Gastrocnemius medialis (tissue), 4 donors: ENCODE measurements around the gene LDLRAD3. TPM values are rescaled to one million over a fixed set of nuclear protein-coding genes. Genes with fewer than 3 reads are reported as not detected.
A peak's percentile ranks its signal among the peaks of the same experiment; 100 is the strongest.

ENCODE experiments used
- ATAC-seq, 2 donors: fragments of 150-250 bp; one replicate each; pipeline ENCODE4 v1.9.1; 2016
- DNase-seq, 2 donors: peaks; one replicate each; pipeline ENCODE4 v3.0.0-alpha.2; 2019
- H3K27ac ChIP-seq, 4 donors: fragments of 200-600 bp; sonication (generic); 1 replicate in 1 of 4; 2 replicates in 3 of 4; pipeline ENCODE4 v1.5.1; 2016 to 2018; ENCODE audit warnings: mild to moderate bottlenecking in 2 of 4, moderate library complexity in 1 of 4
- H3K27me3 ChIP-seq, 3 donors: fragments of 200-600 bp; sonication (generic) in 2 of 3; 1 replicate in 1 of 3; 2 replicates in 2 of 3; pipeline versions ENCODE4 v1.5.1 to v1.6.0; 2016 to 2019; ENCODE audit warnings: mild to moderate bottlenecking in 1 of 3, moderate library complexity in 1 of 3
- H3K36me3 ChIP-seq, 2 donors: fragments of 200-600 bp; sonication (generic) in 1 of 2; one replicate each; pipeline ENCODE4 v1.5.1; 2017 to 2018
- H3K4me1 ChIP-seq, 2 donors: fragments of 200-600 bp; sonication (generic) in 1 of 2; one replicate each; pipeline ENCODE4 v1.5.1; 2016 to 2017; ENCODE audit warnings: mild to moderate bottlenecking in 2 of 2
- H3K4me3 ChIP-seq, 4 donors: fragments of 200-600 bp; sonication (generic) in 3 of 4; 1 replicate in 1 of 4; 2 replicates in 3 of 4; pipeline ENCODE4 v1.5.1; 2016 to 2019; ENCODE audit warnings: mild to moderate bottlenecking in 2 of 4
- H3K9me3 ChIP-seq, 3 donors: fragments of 200-600 bp; sonication (generic) in 2 of 3; 1 replicate in 1 of 3; 2 replicates in 2 of 3; pipeline ENCODE4 v1.5.1; 2016 to 2019
- POLR2A ChIP-seq, 2 donors: fragments of 450-650 bp; IDR thresholded peaks; one replicate each; pipeline ENCODE4 v1.6.1; 2017; ENCODE audit warnings: antibody characterized with exemption in 2 of 2, mild to moderate bottlenecking in 2 of 2, moderate library complexity in 2 of 2
- in situ Hi-C, 4 donors: fragments of 200-750 bp; cut with MboI; loops; one replicate each; pipeline versions ENCODE4 v1.15.0 to v1.8.0; 2017; ENCODE audit warnings: low sequenced_read_pairs in 4 of 4
- intact Hi-C: fragments of 100-400 bp; cut with DNase I; formaldehyde crosslinking; loops from one replicate; pipeline ENCODE4 v1.15.1; 2023; ENCODE audit warnings: low total_unique reads
- total RNA-seq, 4 donors: library from RNA; depleted of rRNA; stranded (reverse); fragments of >200 nt; gene quantifications; one replicate each; pipeline versions ENCODE4 v1.1.0 to v1.2.3, GENCODE V29; 2016
- TF ChIP-seq, protein P1 (sequence below), 5 experiments: fragments of 450-650 bp in 3 of 5; fragments of 200-600 bp in 2 of 5; sonication (generic) in 2 of 5; IDR thresholded peaks in 4 of 5; conservative IDR thresholded peaks in 1 of 5; 1 replicate in 4 of 5; 2 replicates in 1 of 5; pipeline ENCODE4 v1.5.1; 2016 to 2019; ENCODE audit warnings: antibody characterized with exemption in 5 of 5, mild to moderate bottlenecking in 3 of 5, moderate library complexity in 3 of 5

The LDLRAD3 gene
- total RNA-seq, 4 donors from 2014 or later: 6.1 to 12.8 (median 11.8) TPM

DNA sequence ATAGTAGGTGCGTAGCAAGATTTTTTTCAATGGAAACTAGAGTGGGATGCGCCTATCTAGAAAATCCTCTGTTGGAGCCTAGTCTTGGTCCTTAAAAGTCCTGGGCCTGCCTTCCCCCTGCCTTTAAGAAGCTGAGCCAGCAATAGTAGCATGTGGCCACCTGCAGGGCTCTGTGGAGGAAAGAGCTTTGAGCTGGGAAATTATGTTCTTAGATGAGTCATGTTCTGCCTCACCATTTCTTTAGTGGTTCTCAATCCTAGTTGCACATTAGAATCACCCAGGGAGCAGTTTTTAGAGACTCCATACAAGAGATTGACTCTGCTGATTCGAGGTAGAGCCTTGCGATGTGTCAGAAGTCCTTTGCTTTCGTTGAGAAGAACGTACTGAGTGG, 211.9 kb downstream of the LDLRAD3 start:
- intact Hi-C loops (loop anchor here (10.0 kb wide), 1 partner anchor 109 kb away; no protein-coding TSS in a partner anchor), in situ Hi-C loops (no loop called here)
- no peak for DNase-seq
- TF ChIP-seq, protein P1, sequence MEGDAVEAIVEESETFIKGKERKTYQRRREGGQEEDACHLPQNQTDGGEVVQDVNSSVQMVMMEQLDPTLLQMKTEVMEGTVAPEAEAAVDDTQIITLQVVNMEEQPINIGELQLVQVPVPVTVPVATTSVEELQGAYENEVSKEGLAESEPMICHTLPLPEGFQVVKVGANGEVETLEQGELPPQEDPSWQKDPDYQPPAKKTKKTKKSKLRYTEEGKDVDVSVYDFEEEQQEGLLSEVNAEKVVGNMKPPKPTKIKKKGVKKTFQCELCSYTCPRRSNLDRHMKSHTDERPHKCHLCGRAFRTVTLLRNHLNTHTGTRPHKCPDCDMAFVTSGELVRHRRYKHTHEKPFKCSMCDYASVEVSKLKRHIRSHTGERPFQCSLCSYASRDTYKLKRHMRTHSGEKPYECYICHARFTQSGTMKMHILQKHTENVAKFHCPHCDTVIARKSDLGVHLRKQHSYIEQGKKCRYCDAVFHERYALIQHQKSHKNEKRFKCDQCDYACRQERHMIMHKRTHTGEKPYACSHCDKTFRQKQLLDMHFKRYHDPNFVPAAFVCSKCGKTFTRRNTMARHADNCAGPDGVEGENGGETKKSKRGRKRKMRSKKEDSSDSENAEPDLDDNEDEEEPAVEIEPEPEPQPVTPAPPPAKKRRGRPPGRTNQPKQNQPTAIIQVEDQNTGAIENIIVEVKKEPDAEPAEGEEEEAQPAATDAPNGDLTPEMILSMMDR (IDR thresholded peaks at IDR 0.05 in 4 of 5, conservative IDR thresholded peaks at IDR 0.05 in 1 of 5): no peak
- TF ChIP-seq POLR2A (IDR thresholded peaks at IDR 0.05): no peak
- Histone ChIP-seq H3K4me3 (no peak overlapping the region), H3K4me1 (peaks cover 0 to 13% of the 10 kb centered on the region in 2 donors), H3K27ac (no peak overlapping the region), H3K27me3 (no peaks in the 10 kb centered on the region), H3K9me3 (no peaks in the 10 kb centered on the region), H3K36me3 (no peaks in the 10 kb centered on the region)
- ATAC-seq: no peak

DNA sequence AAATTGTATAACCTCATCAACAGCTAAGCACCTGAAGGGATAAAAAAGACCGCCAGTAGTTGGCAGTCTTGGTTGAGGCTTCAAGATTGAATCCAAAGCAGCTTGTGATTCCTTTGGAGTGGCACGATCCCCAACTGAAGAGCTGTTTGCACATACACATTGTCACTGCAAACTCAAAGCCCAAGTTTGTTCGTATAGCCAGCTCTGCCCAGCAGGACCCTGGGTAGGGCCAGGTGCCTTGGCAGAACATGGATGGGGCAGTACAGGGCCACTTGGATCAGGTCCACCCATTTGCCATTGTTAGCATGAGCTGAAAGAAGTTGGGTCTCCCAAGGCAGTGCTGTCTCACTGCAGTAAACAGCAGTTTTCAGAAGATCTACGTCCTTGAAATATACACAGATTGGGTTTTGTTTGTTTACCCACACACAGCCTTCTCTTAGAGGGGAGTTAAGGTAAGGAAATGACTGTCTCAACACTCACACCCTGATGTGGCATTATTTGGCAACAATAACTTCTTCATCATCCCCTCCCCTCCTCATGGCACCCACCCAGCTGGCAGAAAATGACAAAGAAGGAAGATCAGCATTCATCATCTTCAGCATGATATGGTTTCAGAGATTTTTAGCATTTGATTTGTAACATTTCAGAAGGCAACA, 212.4 kb downstream of the LDLRAD3 start:
- ATAC-seq: no peak
- Histone ChIP-seq H3K36me3 (no peaks in the 10 kb centered on the region), H3K27ac (no peak overlapping the region), H3K4me1 (peaks cover 4 to 13% of the 10 kb centered on the region in 2 donors), H3K27me3 (no peaks in the 10 kb centered on the region), H3K9me3 (no peaks in the 10 kb centered on the region), H3K4me3 (no peak overlapping the region)
- intact Hi-C loops: loop anchor here (10.0 kb wide), 1 partner anchor 109 kb away; no protein-coding TSS in a partner anchor
- no peak for DNase-seq
- TF ChIP-seq, protein P1 (IDR thresholded peaks at IDR 0.05 in 4 of 5, conservative IDR thresholded peaks at IDR 0.05 in 1 of 5): no peak
- no peak for TF ChIP-seq POLR2A (IDR thresholded peaks at IDR 0.05)
- in situ Hi-C loops: no loop called here

DNA sequence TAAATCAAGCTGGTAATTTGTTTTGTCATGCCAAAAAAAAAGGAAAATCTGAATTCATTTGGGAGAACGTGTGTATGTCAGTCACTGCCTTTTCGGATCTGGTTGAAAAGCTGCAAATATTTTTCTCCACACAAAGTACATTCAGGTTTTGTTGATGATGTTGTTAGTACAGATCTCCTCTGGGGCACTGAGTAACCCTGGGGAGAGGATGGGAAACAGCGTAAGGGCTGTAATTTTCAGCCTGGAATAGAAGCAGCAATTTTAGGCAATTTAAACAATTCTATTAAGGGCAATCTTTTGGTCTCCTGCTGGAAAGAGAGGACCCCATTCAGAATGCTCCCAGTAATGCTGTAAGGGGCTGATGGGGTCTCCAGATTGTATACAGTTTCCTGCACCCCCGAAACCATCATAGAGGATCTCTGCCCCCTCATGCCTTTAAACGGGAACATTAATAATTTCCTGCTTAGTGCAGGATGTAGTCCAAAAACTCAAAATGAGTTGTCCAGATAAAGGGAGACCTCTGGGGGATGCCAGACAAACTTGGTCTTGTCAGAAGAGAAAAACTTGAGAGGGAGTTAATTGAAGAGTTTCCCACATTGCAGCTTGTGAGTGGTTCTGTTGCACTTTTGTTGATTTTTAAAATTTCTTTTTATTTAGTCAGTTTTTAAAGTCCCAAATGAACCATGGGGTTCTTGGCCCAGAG, 213.1 kb downstream of the LDLRAD3 start:
- no peaks in the 10 kb centered on the region for H3K27me3 ChIP-seq
- ATAC-seq (peak in 1 of 2 donors; percentile 22), DNase-seq (no peak)
- TF ChIP-seq, protein P1 (IDR thresholded peaks at IDR 0.05 in 4 of 5, conservative IDR thresholded peaks at IDR 0.05 in 1 of 5): no peak
- TF ChIP-seq POLR2A (IDR thresholded peaks at IDR 0.05): no peak
- H3K36me3 ChIP-seq: no peaks in the 10 kb centered on the region
- no peaks in the 10 kb centered on the region for H3K9me3 ChIP-seq
- in situ Hi-C loops (no loop called here), intact Hi-C loops (loop anchor here (10.0 kb wide), 1 partner anchor 108 kb away; no protein-coding TSS in a partner anchor)
- H3K27ac ChIP-seq: peak overlapping the region in 1 of 4 donors; percentile 34
- H3K4me3 ChIP-seq: no peak overlapping the region
- H3K4me1 ChIP-seq: peaks cover 10 to 19% of the 10 kb centered on the region in 2 donors

DNA sequence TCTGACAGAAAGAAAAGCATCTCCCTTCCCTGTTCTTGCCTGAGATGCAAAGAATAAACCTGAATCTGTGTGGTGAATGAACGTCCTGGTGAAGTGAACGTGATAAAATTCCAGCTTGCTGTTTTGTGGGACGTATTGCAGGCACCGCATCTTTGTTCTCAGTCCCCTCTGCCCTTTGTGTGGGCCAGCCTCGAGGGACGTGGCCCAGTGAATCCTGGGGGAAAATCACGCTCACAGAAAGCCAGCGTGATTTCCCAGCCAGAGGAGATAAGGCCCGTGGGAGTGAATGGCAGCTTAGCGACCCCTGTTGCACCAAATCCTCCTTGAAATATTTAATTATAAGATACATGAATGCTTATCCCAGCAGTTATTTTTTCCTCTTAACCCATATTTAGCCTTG, 216.2 kb downstream of the LDLRAD3 start:
- Histone ChIP-seq H3K27me3 (no peaks in the 10 kb centered on the region), H3K9me3 (no peaks in the 10 kb centered on the region), H3K4me1 (peaks cover 11 to 26% of the 10 kb centered on the region in 2 donors), H3K27ac (no peak overlapping the region), H3K36me3 (no peaks in the 10 kb centered on the region), H3K4me3 (no peak overlapping the region)
- in situ Hi-C loops (no loop called here), intact Hi-C loops (no loop called here)
- ATAC-seq (no peak), DNase-seq (no peak)
- TF ChIP-seq POLR2A (IDR thresholded peaks at IDR 0.05): no peak

DNA sequence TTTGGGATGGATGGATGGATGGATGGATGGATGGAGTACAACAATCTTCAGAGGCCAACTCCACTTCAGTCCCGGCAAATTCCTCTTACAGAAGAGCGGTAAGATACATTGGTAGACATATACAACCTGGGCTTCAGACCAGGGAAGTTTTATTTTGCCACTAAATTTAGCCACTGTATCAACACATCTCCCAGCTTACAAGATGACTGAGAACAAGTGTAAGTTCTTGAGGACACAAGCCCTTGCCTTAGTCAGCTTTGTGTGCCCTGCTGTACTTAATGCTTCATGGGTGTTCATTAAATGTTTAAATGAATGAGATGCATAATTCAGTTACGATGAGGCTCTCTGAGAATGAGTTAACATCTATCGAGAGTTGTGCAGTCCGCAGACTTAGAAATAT, 217.7 kb downstream of the LDLRAD3 start:
- Histone ChIP-seq H3K9me3 (no peaks in the 10 kb centered on the region), H3K4me1 (peaks cover 11 to 17% of the 10 kb centered on the region in 2 donors), H3K27ac (no peak overlapping the region), H3K4me3 (no peak overlapping the region), H3K36me3 (no peaks in the 10 kb centered on the region), H3K27me3 (no peaks in the 10 kb centered on the region)
- intact Hi-C loops (no loop called here), in situ Hi-C loops (no loop called here)
- TF ChIP-seq, protein P1 (IDR thresholded peaks at IDR 0.05 in 4 of 5, conservative IDR thresholded peaks at IDR 0.05 in 1 of 5): no peak
- TF ChIP-seq POLR2A (IDR thresholded peaks at IDR 0.05): no peak
- DNase-seq: no peak
- ATAC-seq: no peak
